ENCODE data around the gene MET. TPM values are rescaled to one million over a fixed set of nuclear protein-coding genes. Genes with fewer than 3 reads are reported as not detected.

The MET gene
- polyA plus RNA-seq, 5 donors, result 21.5 to 36.2 (median 26.0) TPM

- peak; percentile 63 to 65 for DNase-seq
These were observed 110.2 kb downstream of the MET start for GRCh38 chr7:116782177-116782711.

- no peak for DNase-seq
These were observed 111.8 kb downstream of the MET start for GRCh38 chr7:116783666-116784318.

- DNase-seq, result no peak
These were observed 112.7 kb downstream of the MET start for GRCh38 chr7:116784647-116785046.

- no peak for DNase-seq
These were observed 113.8 kb downstream of the MET start for GRCh38 chr7:116785843-116786242.

GRCh38 chr7:116786791-116787443, 114.9 kb downstream of the MET start:
- no peak for DNase-seq

- DNase-seq, result no peak
These were observed 115.9 kb downstream of the MET start for GRCh38 chr7:116787881-116788280.

- DNase-seq, result peak in 1 of 2 donors; percentile 56
These were observed 116.7 kb downstream of the MET start for GRCh38 chr7:116788572-116789197.

- DNase-seq, result no peak
These were observed 118.0 kb downstream of the MET start for GRCh38 chr7:116790025-116790424.

- no peak for DNase-seq
These were observed 120.8 kb downstream of the MET start for GRCh38 chr7:116792813-116793212.

GRCh38 chr7:116793795-116794340, 121.9 kb downstream of the MET start:
- DNase-seq, result no peak

GRCh38 chr7:116796471-116796870, 124.5 kb downstream of the MET start:
- DNase-seq, result no peak

- DNase-seq, result no peak
These were observed 125.6 kb downstream of the MET start for GRCh38 chr7:116797612-116798011.

GRCh38 chr7:116798232-116798631, 126.2 kb downstream of the MET start:
- DNase-seq, result no peak

- no peak for DNase-seq
These were observed 127.9 kb downstream of the MET start for GRCh38 chr7:116799916-116800315.

GRCh38 chr7:116800594-116800993, 128.6 kb downstream of the MET start:
- no peak for DNase-seq

- no peak for DNase-seq
These were observed 129.2 kb downstream of the MET start for GRCh38 chr7:116801092-116801710.

- DNase-seq, result no peak
These were observed 130.2 kb downstream of the MET start for GRCh38 chr7:116802144-116802745.

GRCh38 chr7:116802746-116803152, 130.8 kb downstream of the MET start:
- DNase-seq, result peak in 1 of 2 donors; percentile 35

- no peak for DNase-seq
These were observed 132.5 kb downstream of the MET start for GRCh38 chr7:116804471-116804870.

- peak; percentile 68 for DNase-seq
These were observed 133.1 kb downstream of the MET start for GRCh38 chr7:116805100-116805544.
